HG02588 (cell line): ENCODE results near the gene ATP5PF.
"Not testable (repeated sequence)": the region's sequence is repeated elsewhere in the genome, so short reads cannot be mapped to it uniquely, and the experiment has no call there.

ENCODE experiments used
- ATAC-seq: cut with Tn5 transposase; IDR thresholded peaks from one replicate; pipeline ENCODE4 v1.9.1; 2021; ENCODE audit warnings: mild to moderate bottlenecking, moderate library complexity; ENCODE audit not compliant: unreplicated experiment

The ATP5PF gene

GRCh38 chr21:25734904-25735645, at the start of gene ATP5PF, which contains the start of gene GABPA:
Gene ATP5PF, minus strand, starts transcription at chr21:25734904. Its CDS starts 5,110 bp downstream, at chr21:25729794.
Gene GABPA, plus strand, starts transcription at chr21:25734972. Its CDS starts 6,627 bp downstream, at chr21:25741599.
- ATAC-seq, result peak; percentile 86

- not testable (repeated sequence) for ATAC-seq
Measured at GRCh38 chr21:25778126-25778875, 43.6 kb upstream of the ATP5PF start.

- no peak for ATAC-seq
Measured at GRCh38 chr21:25776440-25776839, 41.7 kb upstream of the ATP5PF start.

- ATAC-seq, result no peak
Measured at GRCh38 chr21:25772686-25773085, 38.0 kb upstream of the ATP5PF start.

- no peak for ATAC-seq
Measured at GRCh38 chr21:25767921-25768320, 33.2 kb upstream of the ATP5PF start.

GRCh38 chr21:25764065-25764464, 29.4 kb upstream of the ATP5PF start:
- ATAC-seq, result no peak

- no peak for ATAC-seq
Measured at GRCh38 chr21:25760677-25761076, 26.0 kb upstream of the ATP5PF start.

- no peak for ATAC-seq
Measured at GRCh38 chr21:25760061-25760460, 25.4 kb upstream of the ATP5PF start.

GRCh38 chr21:25759573-25759972, 24.9 kb upstream of the ATP5PF start:
- no peak for ATAC-seq

GRCh38 chr21:25757531-25757930, 22.8 kb upstream of the ATP5PF start:
- ATAC-seq, result no peak

- no peak for ATAC-seq
Measured at GRCh38 chr21:25756190-25756932, 21.7 kb upstream of the ATP5PF start.

- no peak for ATAC-seq
Measured at GRCh38 chr21:25752416-25752815, 17.7 kb upstream of the ATP5PF start.

- no peak for ATAC-seq
Measured at GRCh38 chr21:25750085-25750484, 15.4 kb upstream of the ATP5PF start.

GRCh38 chr21:25744854-25745253, 10.2 kb upstream of the ATP5PF start:
- ATAC-seq, result no peak

GRCh38 chr21:25742900-25743299, 8.2 kb upstream of the ATP5PF start:
- ATAC-seq, result no peak

- ATAC-seq, result no peak
Measured at GRCh38 chr21:25737421-25737820, 2.7 kb upstream of the ATP5PF start.

- ATAC-seq, result peak; percentile 12
Measured at GRCh38 chr21:25735646-25736597, 1.2 kb upstream of the ATP5PF start.

GRCh38 chr21:25734654-25734903, 125 bp downstream of the ATP5PF start:
- peak; percentile 3 for ATAC-seq

GRCh38 chr21:25733859-25734653, 648 bp downstream of the ATP5PF start:
- ATAC-seq, result peak; percentile 11
